ENCODE data around the gene CINP.
A peak's percentile ranks its signal among the peaks of the same experiment; 100 is the strongest.
"Not testable (repeated sequence)": the region's sequence is repeated elsewhere in the genome, so short reads cannot be mapped to it uniquely, and the experiment has no call there.

Gene CINP

GRCh38 chr14:102319351-102320032 lies 43.2 kb downstream of the CINP start, which contains the start of gene ZNF839:
Gene ZNF839 (plus strand): TSS chr14:102319746. CDS start chr14:102319766, 20 bp downstream.
- DNase-seq: peak; percentile 84

GRCh38 chr14:102318781-102319276 lies 43.9 kb downstream of the CINP start:
- no peak for DNase-seq

GRCh38 chr14:102317564-102318248 lies 45.0 kb downstream of the CINP start:
- peak; percentile 19 for DNase-seq

- DNase-seq: peak; percentile 71
These were observed 45.7 kb downstream of the CINP start for GRCh38 chr14:102316743-102317563.

- peak; percentile 26 for DNase-seq
These were observed 46.4 kb downstream of the CINP start for GRCh38 chr14:102316338-102316742.

- DNase-seq: no peak
These were observed 47.6 kb downstream of the CINP start for GRCh38 chr14:102315121-102315520.

GRCh38 chr14:102314242-102315011 lies 48.3 kb downstream of the CINP start:
- peak; percentile 54 for DNase-seq

GRCh38 chr14:102304611-102305506 lies 57.8 kb downstream of the CINP start, which contains the start of gene MOK:
Gene MOK (minus strand): TSS chr14:102305164. CDS start chr14:102304968, 196 bp downstream.
- DNase-seq: peak; percentile 96

- DNase-seq: no peak
These were observed 59.0 kb downstream of the CINP start for GRCh38 chr14:102303664-102304063.

- DNase-seq: not testable (repeated sequence)
These were observed 64.2 kb downstream of the CINP start for GRCh38 chr14:102298303-102299070.
